Thymus (tissue), 14 donors: Measurements from ENCODE around the gene ETHE1. TPM values are rescaled to one million over a fixed set of nuclear protein-coding genes. Genes with fewer than 3 reads are reported as not detected.

Source experiments
- DNase-seq, 9 donors: peaks; one replicate each; pipeline ENCODE4 v3.0.0-alpha.2; 2013; ENCODE audit warnings: low spot score in 9 of 9, low read depth in 6 of 9, missing footprints in 1 of 9
- H3K27ac ChIP-seq, 2 donors: one replicate each; pipeline ENCODE4 v1.5.1; 2013; ENCODE audit warnings: control low read depth in 1 of 2, low read depth in 1 of 2, low read length in 1 of 2, mild to moderate bottlenecking in 1 of 2, moderate library complexity in 1 of 2
- H3K27me3 ChIP-seq, 2 donors: one replicate each; pipeline ENCODE4 v1.5.1; 2013; ENCODE audit warnings: low read length in 1 of 2; ENCODE audit not compliant: control insufficient read depth in 2 of 2, insufficient read depth in 1 of 2
- H3K36me3 ChIP-seq, 2 donors: one replicate each; pipeline ENCODE4 v1.5.1; 2013; ENCODE audit warnings: low read length in 1 of 2, mild to moderate bottlenecking in 1 of 2, moderate library complexity in 1 of 2; ENCODE audit not compliant: control insufficient read depth in 2 of 2, insufficient read depth in 2 of 2
- H3K4me1 ChIP-seq, 2 donors: one replicate each; pipeline ENCODE4 v1.5.1; 2013; ENCODE audit warnings: low read length in 2 of 2; ENCODE audit not compliant: control insufficient read depth in 2 of 2, insufficient read depth in 2 of 2
- H3K4me3 ChIP-seq, 2 donors: one replicate each; pipeline ENCODE4 v1.5.1; 2013; ENCODE audit warnings: low read length in 2 of 2, control low read depth in 1 of 2, mild to moderate bottlenecking in 1 of 2
- H3K9me3 ChIP-seq, 2 donors: one replicate each; pipeline ENCODE4 v1.5.1; 2013; ENCODE audit warnings: low read length in 1 of 2, mild to moderate bottlenecking in 1 of 2; ENCODE audit not compliant: control insufficient read depth in 2 of 2, insufficient read depth in 1 of 2
- WGBS: extraction: QIAGEN DNeasy Blood & Tissue Kit; methylation state at CpG from one replicate; pipeline ENCODE4 v1.1.7; 2013; 5-methylcytosine and 5-hydroxymethylcytosine counted together
- long read RNA-seq, 10 donors: transcript quantifications; one replicate each; lab custom pipeline, GENCODE V29; 2026
- polyA plus RNA-seq: library from polyadenylated mRNA; stranded (reverse); fragments of 200-250 nt; gene quantifications from one replicate; pipeline ENCODE4 v1.2.3, GENCODE V29; 2013
- total RNA-seq: library from RNA; stranded (reverse); fragments of 120-200 nt; gene quantifications from one replicate; pipeline ENCODE4 v1.2.4, GENCODE V29; 2013
- donor health status: healthy.

ETHE1 gene, protein sequence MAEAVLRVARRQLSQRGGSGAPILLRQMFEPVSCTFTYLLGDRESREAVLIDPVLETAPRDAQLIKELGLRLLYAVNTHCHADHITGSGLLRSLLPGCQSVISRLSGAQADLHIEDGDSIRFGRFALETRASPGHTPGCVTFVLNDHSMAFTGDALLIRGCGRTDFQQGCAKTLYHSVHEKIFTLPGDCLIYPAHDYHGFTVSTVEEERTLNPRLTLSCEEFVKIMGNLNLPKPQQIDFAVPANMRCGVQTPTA
- total RNA-seq = 32.3 TPM
- 44.8 TPM for polyA plus RNA-seq
- long read RNA-seq, donor 1, partial matches to known transcripts = 0 of 4 reads
- long read RNA-seq, donor 1, other reads (novel, unspliced or antisense) = 0 of 4 reads
- long read RNA-seq, donor 2, transcript ETHE1-201 (7 exons, 963 nt) = major isoform, 22 of 28 reads
- long read RNA-seq, donor 2, partial matches to known transcripts = 0 of 28 reads
- long read RNA-seq, donor 2, other reads (novel, unspliced or antisense) = 0 of 28 reads
- long read RNA-seq, donor 3, transcript ETHE1-201 (7 exons, 963 nt) = major isoform, 18 of 21 reads
- long read RNA-seq, donor 3, partial matches to known transcripts = 0 of 21 reads
- long read RNA-seq, donor 3, other reads (novel, unspliced or antisense) = 0 of 21 reads
- long read RNA-seq, donor 4, transcript ETHE1-201 (7 exons, 963 nt) = major isoform, 5 of 5 reads
- long read RNA-seq, donor 4, partial matches to known transcripts = 0 of 5 reads
- long read RNA-seq, donor 4, other reads (novel, unspliced or antisense) = 0 of 5 reads
- long read RNA-seq, donor 5, transcript ETHE1-201 (7 exons, 963 nt) = major isoform, 25 of 28 reads
- long read RNA-seq, donor 5, partial matches to known transcripts = 0 of 28 reads
- long read RNA-seq, donor 5, other reads (novel, unspliced or antisense) = 0 of 28 reads
- long read RNA-seq, donor 6, transcript ETHE1-201 (7 exons, 963 nt) = major isoform, 8 of 10 reads
- long read RNA-seq, donor 6, partial matches to known transcripts = 0 of 10 reads
- long read RNA-seq, donor 6, other reads (novel, unspliced or antisense) = 0 of 10 reads
- long read RNA-seq, donor 7, transcript ETHE1-201 (7 exons, 963 nt) = major isoform, 10 of 12 reads
- long read RNA-seq, donor 7, partial matches to known transcripts = 0 of 12 reads
- long read RNA-seq, donor 7, other reads (novel, unspliced or antisense) = 0 of 12 reads
- long read RNA-seq, donor 8, transcript ETHE1-201 (7 exons, 963 nt) = major isoform, 6 of 7 reads
- long read RNA-seq, donor 8, partial matches to known transcripts = 0 of 7 reads
- long read RNA-seq, donor 8, other reads (novel, unspliced or antisense) = 0 of 7 reads
- long read RNA-seq, donor 9, transcript ETHE1-201 (7 exons, 963 nt) = major isoform, 9 of 9 reads
- long read RNA-seq, donor 9, partial matches to known transcripts = 0 of 9 reads
- long read RNA-seq, donor 9, other reads (novel, unspliced or antisense) = 0 of 9 reads
- long read RNA-seq, donor 10, transcript ETHE1-202 (6 exons, 702 nt) = minor isoform, 6 of 20 reads
- long read RNA-seq, donor 10, transcript ETHE1-201 (7 exons, 963 nt) = major isoform, 12 of 20 reads
- long read RNA-seq, donor 10, partial matches to known transcripts = 0 of 20 reads
- long read RNA-seq, donor 10, other reads (novel, unspliced or antisense) = 0 of 20 reads

DNA sequence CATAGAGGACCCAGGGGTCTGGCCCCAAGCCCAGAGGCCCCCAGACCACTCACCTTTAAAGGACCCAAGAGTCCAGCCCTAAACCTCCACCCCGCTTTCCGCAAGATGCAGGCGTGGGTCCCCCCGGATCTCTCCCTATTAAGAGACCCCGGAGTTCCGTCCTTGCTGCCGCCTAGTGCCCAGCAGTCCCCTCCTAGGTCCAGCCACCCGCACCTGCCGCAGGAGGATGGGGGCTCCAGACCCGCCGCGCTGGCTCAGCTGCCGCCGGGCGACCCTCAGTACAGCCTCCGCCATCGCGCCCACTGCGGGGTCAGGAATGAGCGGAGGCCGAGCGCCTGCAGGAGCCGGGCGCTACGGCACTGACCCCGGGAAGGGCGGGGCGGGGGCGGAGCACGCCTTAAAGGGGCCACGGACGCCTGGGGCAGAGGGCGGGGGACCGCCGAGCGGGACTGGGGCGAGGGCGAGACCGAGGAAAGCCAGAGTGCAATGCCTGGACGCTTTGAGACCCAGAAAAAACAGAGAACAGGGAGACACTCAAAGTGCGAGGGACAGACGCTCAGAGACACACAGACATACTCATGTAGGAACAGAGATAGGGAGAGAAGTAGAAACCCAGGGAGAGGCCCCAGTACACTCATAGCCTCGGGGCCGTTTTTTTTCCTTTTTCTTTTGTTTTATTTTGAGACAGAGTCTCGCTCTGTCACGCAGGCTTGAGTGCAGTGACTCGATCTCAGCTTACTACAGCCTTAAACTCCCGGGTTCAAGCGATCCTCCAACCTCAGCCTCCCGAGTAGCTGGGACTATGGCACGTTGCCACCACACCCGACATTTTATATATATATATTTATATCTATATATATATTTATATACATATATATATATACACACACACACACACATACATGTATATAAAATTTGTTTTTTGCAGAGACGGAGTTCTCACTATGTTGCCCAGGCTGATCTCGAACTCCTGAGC, at the start of gene ETHE1:
Gene ETHE1 (minus strand): TSS at position 318 of the 976 bp plus-strand sequence. CDS start 24 bp downstream, at position 294.
- DNase-seq = peak in 4 of 9 donors; percentile 44 to 79 (median 60)
- H3K27me3 ChIP-seq = no peaks in the 10 kb centered on the region
- peaks cover 7 to 31% of the 10 kb centered on the region in 2 donors for H3K4me1 ChIP-seq
- H3K9me3 ChIP-seq = no peaks in the 10 kb centered on the region
- H3K4me3 ChIP-seq = peak within 1 kb of the TSS; percentile 69 to 95
- peak within 1 kb of the TSS; percentile 61 to 88 for H3K27ac ChIP-seq
- H3K36me3 ChIP-seq = no peaks in the 10 kb centered on the region
- 8% methylated on average over 54 of the region's 54 CpGs for WGBS

GRCh38 chr19:43575955-43576878, 49.2 kb upstream of the ETHE1 start:
- 73% methylated on average over 37 of the region's 37 CpGs for WGBS
- Histone ChIP-seq H3K4me1 (peaks cover 15 to 37% of the 10 kb centered on the region in 2 donors), H3K27ac (peak overlapping the region; percentile 10 to 83), H3K4me3 (peak overlapping the region; percentile 48 to 65), H3K27me3 (no peaks in the 10 kb centered on the region), H3K36me3 (peaks cover 4 to 10% of the 10 kb centered on the region in 2 donors), H3K9me3 (no peaks in the 10 kb centered on the region)
- DNase-seq = peak in 1 of 9 donors; percentile 24

GRCh38 chr19:43575156-43575950, 48.4 kb upstream of the ETHE1 start, which contains the start of the genes PINLYP and XRCC1:
PINLYP (plus strand) TSS chr19:43575801; CDS start chr19:43577192, 1,391 bp downstream.
XRCC1 (minus strand) TSS chr19:43575527; CDS start chr19:43575458, 69 bp downstream.
- WGBS = under 1% methylated on average over 51 of the region's 51 CpGs
- Histone ChIP-seq H3K36me3 (peaks cover 4 to 12% of the 10 kb centered on the region in 2 donors), H3K27ac (peak within 1 kb of the TSS; percentile 80 to 83), H3K4me3 (peak within 1 kb of the TSS; percentile 65 to 85), H3K27me3 (no peaks in the 10 kb centered on the region), H3K4me1 (peaks cover 15 to 34% of the 10 kb centered on the region in 2 donors), H3K9me3 (no peaks in the 10 kb centered on the region)
- DNase-seq = peak; percentile 94 to 99 (median 97)

- peak overlapping the region in 1 of 2 donors; percentile 75 for H3K27ac ChIP-seq
- peaks cover 12 to 35% of the 10 kb centered on the region in 2 donors for H3K4me1 ChIP-seq
- peaks cover 4 to 12% of the 10 kb centered on the region in 2 donors for H3K36me3 ChIP-seq
- no peaks in the 10 kb centered on the region for H3K9me3 ChIP-seq
- H3K27me3 ChIP-seq = no peaks in the 10 kb centered on the region
- H3K4me3 ChIP-seq = peak overlapping the region; percentile 65 to 85
- 55% methylated on average over 12 of the region's 12 CpGs for WGBS
- DNase-seq = peak in 1 of 9 donors; percentile 28
Observed at GRCh38 chr19:43574424-43575155, 47.6 kb upstream of the ETHE1 start.

DNA sequence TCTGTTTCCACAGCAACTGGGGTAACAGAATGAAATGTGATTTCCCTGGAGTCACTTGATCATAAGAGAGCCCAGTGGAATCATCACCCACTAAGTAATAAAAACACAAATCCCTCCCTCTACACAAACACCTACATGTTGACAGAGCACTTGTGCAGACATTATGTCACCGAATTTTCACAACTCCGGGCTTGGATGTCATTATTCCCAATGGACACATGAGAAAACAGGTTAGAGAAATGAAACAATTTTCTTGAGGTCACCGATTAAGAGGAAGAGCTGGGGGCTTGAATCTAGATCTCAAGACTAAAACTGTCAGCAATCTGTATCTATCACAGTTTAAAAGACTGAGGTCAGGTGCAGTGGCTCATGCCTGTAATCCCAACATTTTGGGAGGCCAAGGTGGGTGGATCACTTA, 45.2 kb upstream of the ETHE1 start:
- H3K36me3 ChIP-seq = peaks cover 4 to 17% of the 10 kb centered on the region in 2 donors
- WGBS = 96% methylated on average over 3 of the region's 3 CpGs
- no peak for DNase-seq
- no peak overlapping the region for H3K27ac ChIP-seq
- peaks cover 11 to 31% of the 10 kb centered on the region in 2 donors for H3K4me1 ChIP-seq
- H3K4me3 ChIP-seq = no peak overlapping the region
- no peaks in the 10 kb centered on the region for H3K27me3 ChIP-seq
- no peaks in the 10 kb centered on the region for H3K9me3 ChIP-seq

DNA sequence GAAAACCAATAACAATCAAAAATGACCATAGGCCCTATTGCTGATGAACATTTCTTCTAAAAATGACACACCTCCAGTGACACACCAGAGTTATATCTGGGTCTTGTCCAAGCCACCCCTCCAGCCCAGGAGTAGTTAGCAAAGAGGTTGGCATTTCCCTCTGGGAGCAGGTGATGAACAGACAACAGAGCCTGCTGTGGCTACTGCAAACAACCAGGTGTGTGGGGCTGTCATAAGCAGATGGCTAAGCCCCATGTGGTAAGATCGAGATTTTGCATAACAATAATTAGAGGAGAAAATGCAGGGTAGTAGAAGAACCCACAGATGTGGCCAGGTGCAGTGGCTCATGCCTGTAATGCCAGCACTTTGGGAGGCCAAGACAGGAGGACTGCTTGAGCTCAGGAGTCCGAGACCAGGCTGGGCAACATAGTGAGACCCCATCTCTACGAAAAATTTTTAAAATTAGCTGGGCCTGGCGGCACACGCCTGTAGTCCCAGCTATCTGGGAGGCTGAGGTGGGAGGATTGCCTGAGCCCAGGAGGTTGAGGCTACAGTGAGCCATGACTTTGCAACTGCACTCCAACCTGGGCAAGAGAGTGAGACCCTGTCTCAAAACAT, 43.3 kb upstream of the ETHE1 start:
- Histone ChIP-seq H3K9me3 (no peaks in the 10 kb centered on the region), H3K27me3 (no peaks in the 10 kb centered on the region), H3K4me3 (no peak overlapping the region), H3K36me3 (peaks cover 4 to 17% of the 10 kb centered on the region in 2 donors), H3K27ac (peak overlapping the region; percentile 52 to 64), H3K4me1 (peaks cover 7 to 24% of the 10 kb centered on the region in 2 donors)
- 86% methylated on average over 5 of the region's 5 CpGs for WGBS
- peak in 1 of 9 donors; percentile 52 for DNase-seq
